ENCODE results near the gene BAHCC1.

BAHCC1 gene

GRCh38 chr17:81414756-81415516 is 19.7 kb downstream of the BAHCC1 start:
- DNase-seq, result no peak
- TF ChIP-seq POLR2A (IDR thresholded peaks at IDR 0.05; ENCODE audit: low read length) (no peak), GATA1 (IDR thresholded peaks at IDR 0.05; ENCODE audit: low read depth, low read length) (no peak)

- TF ChIP-seq POLR2A (IDR thresholded peaks at IDR 0.05; ENCODE audit: low read length) (no peak), GATA1 (IDR thresholded peaks at IDR 0.05; ENCODE audit: low read depth, low read length) (no peak)
- DNase-seq, result no peak
These were observed 20.4 kb downstream of the BAHCC1 start for GRCh38 chr17:81415681-81416080.

- no peak for TF ChIP-seq POLR2A (IDR thresholded peaks at IDR 0.05; ENCODE audit: low read length)
- TF ChIP-seq GATA1 (IDR thresholded peaks at IDR 0.05; ENCODE audit: low read depth, low read length), result no peak
- DNase-seq, result no peak
These were observed 21.4 kb downstream of the BAHCC1 start for GRCh38 chr17:81416612-81417011.

- no peak for DNase-seq
- TF ChIP-seq GATA1 (IDR thresholded peaks at IDR 0.05; ENCODE audit: low read depth, low read length), result no peak
- no peak for TF ChIP-seq POLR2A (IDR thresholded peaks at IDR 0.05; ENCODE audit: low read length)
These were observed 22.0 kb downstream of the BAHCC1 start for GRCh38 chr17:81417049-81417878.

GRCh38 chr17:81417879-81418709 is 22.8 kb downstream of the BAHCC1 start:
- no peak for DNase-seq
- no peak for TF ChIP-seq GATA1 (IDR thresholded peaks at IDR 0.05; ENCODE audit: low read depth, low read length)
- TF ChIP-seq POLR2A (IDR thresholded peaks at IDR 0.05; ENCODE audit: low read length), result no peak

- no peak for DNase-seq
These were observed 23.6 kb downstream of the BAHCC1 start for GRCh38 chr17:81418710-81419318.

GRCh38 chr17:81419319-81419885 is 24.1 kb downstream of the BAHCC1 start:
- no peak for DNase-seq
- TF ChIP-seq POLR2A (IDR thresholded peaks at IDR 0.05; ENCODE audit: low read length) (no peak), GATA1 (IDR thresholded peaks at IDR 0.05; ENCODE audit: low read depth, low read length) (no peak)

More at GRCh38 chr17:81418710-81419318, 23.6 kb downstream of the BAHCC1 start:
- no peak for TF ChIP-seq GATA1 (IDR thresholded peaks at IDR 0.05; ENCODE audit: low read depth, low read length)
- no peak for TF ChIP-seq POLR2A (IDR thresholded peaks at IDR 0.05; ENCODE audit: low read length)

GRCh38 chr17:81419886-81420768 is 24.9 kb downstream of the BAHCC1 start:
- DNase-seq, result no peak
- TF ChIP-seq GATA1 (IDR thresholded peaks at IDR 0.05; ENCODE audit: low read depth, low read length) (no peak), POLR2A (IDR thresholded peaks at IDR 0.05; ENCODE audit: low read length) (no peak)

- DNase-seq, result no peak
- TF ChIP-seq GATA1 (IDR thresholded peaks at IDR 0.05; ENCODE audit: low read depth, low read length), result no peak
- no peak for TF ChIP-seq POLR2A (IDR thresholded peaks at IDR 0.05; ENCODE audit: low read length)
These were observed 25.7 kb downstream of the BAHCC1 start for GRCh38 chr17:81420769-81421462.

GRCh38 chr17:81422776-81423697 is 27.8 kb downstream of the BAHCC1 start:
- no peak for DNase-seq
- TF ChIP-seq POLR2A (IDR thresholded peaks at IDR 0.05; ENCODE audit: low read length) (no peak), GATA1 (IDR thresholded peaks at IDR 0.05; ENCODE audit: low read depth, low read length) (no peak)

GRCh38 chr17:81423698-81424071 is 28.4 kb downstream of the BAHCC1 start:
- no peak for DNase-seq
- no peak for TF ChIP-seq POLR2A (IDR thresholded peaks at IDR 0.05; ENCODE audit: low read length)
- no peak for TF ChIP-seq GATA1 (IDR thresholded peaks at IDR 0.05; ENCODE audit: low read depth, low read length)
